DOHH2 (cell line): Measurements from ENCODE around the gene PPP1R15A.
A peak's percentile ranks its signal among the peaks of the same experiment; 100 is the strongest.
"Not testable (repeated sequence)": the region's sequence is repeated elsewhere in the genome, so short reads cannot be mapped to it uniquely, and the experiment has no call there.

Experiments used
- H3F3A ChIP-seq: fragments of 200-600 bp; sonication (generic), shearing (Covaris generic); 2 replicates; pipeline ENCODE4 v1.6.0; 2016; ENCODE audit warnings: antibody characterized with exemption, mild to moderate bottlenecking; ENCODE audit not compliant: control insufficient read depth, insufficient read depth
- H3K27ac ChIP-seq: fragments of 200-600 bp; sonication (generic); 2 replicates; pipeline ENCODE4 v1.5.1; 2014; ENCODE audit warnings: low read depth, mild to moderate bottlenecking, low read length, moderate library complexity
- H3K27me3 ChIP-seq: fragments of 200-600 bp; sonication (generic); 2 replicates; pipeline ENCODE4 v1.6.1; 2014; ENCODE audit warnings: mild to moderate bottlenecking, low read length, mixed read lengths; ENCODE audit not compliant: control insufficient read depth
- H3K36me3 ChIP-seq: fragments of 200-600 bp; sonication (generic); 2 replicates; pipeline ENCODE4 v1.6.1; 2014; ENCODE audit warnings: mild to moderate bottlenecking, low read length, moderate library complexity, mixed read lengths; ENCODE audit not compliant: control insufficient read depth
- H3K4me1 ChIP-seq: fragments of 200-600 bp; sonication (generic); 2 replicates; pipeline ENCODE4 v1.6.1; 2014; ENCODE audit warnings: mild to moderate bottlenecking, low read length, mixed read lengths; ENCODE audit not compliant: control insufficient read depth
- H3K4me2 ChIP-seq: fragments of 200-600 bp; sonication (generic); 2 replicates; pipeline ENCODE4 v1.6.0; 2014; ENCODE audit warnings: mild to moderate bottlenecking, low read length, moderate library complexity
- H3K4me3 ChIP-seq: fragments of 200-600 bp; sonication (generic); 2 replicates; pipeline ENCODE4 v1.5.1; 2014; ENCODE audit warnings: mild to moderate bottlenecking, low read length, mixed read lengths
- H3K79me2 ChIP-seq: fragments of 200-600 bp; sonication (generic); 2 replicates; pipeline ENCODE4 v1.6.1; 2014; ENCODE audit warnings: mild to moderate bottlenecking, low read length, mixed read lengths; ENCODE audit not compliant: control insufficient read depth
- H3K9me2 ChIP-seq: fragments of 200-600 bp; sonication (generic); replicated peaks from 2 replicates; pipeline ENCODE4 v1.6.1; 2014; ENCODE audit warnings: mild to moderate bottlenecking, low read length, mixed read lengths; ENCODE audit not compliant: control insufficient read depth
- H3K9me3 ChIP-seq: fragments of 200-600 bp; sonication (generic); 2 replicates; pipeline ENCODE4 v1.6.1; 2014; ENCODE audit warnings: antibody characterized with exemption, low read length, mixed read lengths; ENCODE audit not compliant: control insufficient read depth, insufficient read depth
- H4K20me1 ChIP-seq: fragments of 200-600 bp; sonication (generic); 2 replicates; pipeline ENCODE4 v1.6.0; 2014; ENCODE audit warnings: low read depth, mild to moderate bottlenecking, antibody characterized with exemption, low read length, moderate library complexity; ENCODE audit not compliant: control insufficient read depth, insufficient read depth
- CTCF ChIP-seq: fragments of 200-600 bp; sonication (generic); IDR thresholded peaks from one replicate; pipeline ENCODE4 v1.5.1; 2014; ENCODE audit warnings: antibody characterized with exemption, mild to moderate bottlenecking, low read depth, low read length; ENCODE audit not compliant: poor library complexity, severe bottlenecking
- EZH2phosphoT487 ChIP-seq: fragments of 200-600 bp; sonication (generic); IDR thresholded peaks from 2 replicates; pipeline ENCODE4 v1.6.1; 2017; ENCODE audit warnings: borderline replicate concordance, mild to moderate bottlenecking, antibody characterized with exemption, low read length, moderate library complexity, mixed read lengths

The PPP1R15A gene

DNA sequence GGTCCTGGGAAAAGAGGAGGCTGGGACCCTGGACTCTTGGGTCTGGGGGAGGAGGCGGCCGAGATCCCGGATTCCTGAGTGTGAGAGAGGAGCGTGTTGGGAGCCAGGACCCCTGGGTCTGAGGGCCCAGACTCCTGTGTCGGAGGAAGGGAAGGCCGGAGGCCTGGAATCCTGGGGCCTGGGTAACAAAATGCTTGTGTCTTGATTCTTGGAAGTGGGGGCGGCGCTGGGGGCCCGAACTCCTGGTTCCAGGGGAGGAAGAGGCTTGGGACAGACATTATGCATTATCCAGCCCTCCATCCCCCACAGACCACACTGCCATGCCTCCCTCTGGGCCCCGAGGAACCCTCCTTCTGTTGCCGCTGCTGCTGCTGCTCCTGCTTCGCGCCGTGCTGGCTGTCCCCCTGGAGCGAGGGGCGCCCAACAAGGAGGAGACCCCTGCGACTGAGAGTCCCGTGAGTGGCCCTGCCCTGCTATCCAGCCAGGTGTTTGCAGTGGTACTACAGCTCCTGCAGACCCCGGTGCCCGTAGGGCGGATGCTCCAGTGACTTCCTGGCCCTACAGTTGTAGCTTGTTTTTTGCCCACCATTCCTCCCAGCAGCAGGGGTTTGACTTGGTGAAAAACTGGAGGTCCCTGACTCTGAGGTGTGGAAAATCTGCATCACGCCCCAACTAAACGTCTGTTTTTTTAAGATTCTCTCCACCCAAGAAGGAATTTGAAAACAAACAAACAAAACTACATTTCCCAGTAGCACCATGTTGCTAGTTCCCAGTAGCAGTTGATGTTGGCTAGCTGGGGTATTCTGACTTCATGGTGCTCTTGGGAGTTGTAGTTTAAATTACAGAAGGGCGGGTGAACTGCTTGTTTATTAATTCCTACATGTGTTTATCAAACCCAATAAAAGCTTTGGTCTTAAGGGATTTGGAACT lies 28.5 kb downstream of the PPP1R15A start:
- H4K20me1 ChIP-seq: no peaks in the 10 kb centered on the region
- H3K4me1 ChIP-seq: peaks cover 21% of the 10 kb centered on the region
- peak overlapping the region; percentile 80 for H3K4me2 ChIP-seq
- peaks cover 24% of the 10 kb centered on the region for H3K79me2 ChIP-seq
- TF ChIP-seq EZH2phosphoT487 (no peak), CTCF (peak; percentile 18)
- H3K4me3 ChIP-seq: peak overlapping the region; percentile 82
- peaks cover 4% of the 10 kb centered on the region; the same call in 1 of the 2 replicates for H3F3A ChIP-seq
- H3K36me3 ChIP-seq: peaks cover 29% of the 10 kb centered on the region
- no peaks in the 10 kb centered on the region for H3K9me2 ChIP-seq
- H3K27me3 ChIP-seq: no peaks in the 10 kb centered on the region
- peak overlapping the region; percentile 50 for H3K27ac ChIP-seq
- no peaks in the 10 kb centered on the region for H3K9me3 ChIP-seq

DNA sequence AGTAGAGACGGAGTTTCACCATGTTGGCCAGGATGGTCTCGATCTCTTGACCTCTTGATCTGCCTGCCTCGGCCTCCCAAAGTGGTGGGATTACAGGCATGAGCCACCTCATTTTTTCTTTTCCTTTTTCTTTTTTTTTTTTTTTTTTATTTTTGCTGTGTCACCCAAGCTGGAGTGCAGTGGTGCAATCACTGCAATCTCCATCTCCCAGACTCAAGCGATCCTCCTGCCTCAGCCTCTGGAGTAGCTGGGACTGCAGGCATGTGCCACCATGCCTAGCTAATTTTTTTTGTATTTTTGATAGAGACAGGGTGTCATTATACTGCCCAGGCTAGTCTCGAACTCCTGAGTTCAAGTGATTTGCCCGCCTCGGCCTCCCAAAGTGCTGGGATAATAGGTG lies 30.1 kb downstream of the PPP1R15A start:
- H3K9me3 ChIP-seq, H3F3A ChIP-seq, H3K9me2 ChIP-seq, H3K4me3 ChIP-seq, H3K27me3 ChIP-seq, H3K27ac ChIP-seq, H4K20me1 ChIP-seq, H3K4me2 ChIP-seq: not testable (repeated sequence)
- peaks cover 24% of the 10 kb centered on the region for H3K79me2 ChIP-seq
- H3K4me1 ChIP-seq: peaks cover 17% of the 10 kb centered on the region
- peaks cover 33% of the 10 kb centered on the region for H3K36me3 ChIP-seq

- H3K9me3 ChIP-seq, H4K20me1 ChIP-seq, H3K4me2 ChIP-seq, H3K27ac ChIP-seq, H3K4me3 ChIP-seq, H3F3A ChIP-seq, H3K9me2 ChIP-seq, H3K27me3 ChIP-seq: not testable (repeated sequence)
- Histone ChIP-seq H3K36me3 (peaks cover 45% of the 10 kb centered on the region), H3K4me1 (peaks cover 26% of the 10 kb centered on the region), H3K79me2 (peaks cover 25% of the 10 kb centered on the region)
Observed at GRCh38 chr19:48903788-48904187, 31.6 kb downstream of the PPP1R15A start.

- Histone ChIP-seq H3K4me2 (no peak overlapping the region), H3K27ac (no peak overlapping the region), H3K9me3 (no peaks in the 10 kb centered on the region), H3K27me3 (no peaks in the 10 kb centered on the region), H3K4me1 (peaks cover 41% of the 10 kb centered on the region), H4K20me1 (no peaks in the 10 kb centered on the region), H3K36me3 (peaks cover 50% of the 10 kb centered on the region), H3F3A (0 out of 2 replicates have a peak, but pooled peaks cover 7% of the 10 kb centered on the region), H3K79me2 (peaks cover 23% of the 10 kb centered on the region), H3K4me3 (no peak overlapping the region), H3K9me2 (no peaks in the 10 kb centered on the region)
- no peak for TF ChIP-seq CTCF
- TF ChIP-seq EZH2phosphoT487: no peak
Observed at GRCh38 chr19:48905664-48906063, 33.4 kb downstream of the PPP1R15A start.
